Brain pericyte (primary cell): ENCODE measurements around the gene VPS9D1.

Experiments used
- DNase-seq: peaks from one replicate; pipeline ENCODE4 v3.0.0-alpha.2; 2012; ENCODE audit warnings: low read depth, low spot score

VPS9D1 gene

GRCh38 chr16:89732142-89732917 lies 11.6 kb upstream of the VPS9D1 start:
- DNase-seq = no peak

- no peak for DNase-seq
Observed at GRCh38 chr16:89730610-89731234, 10.0 kb upstream of the VPS9D1 start.

GRCh38 chr16:89729863-89730593 lies 9.3 kb upstream of the VPS9D1 start:
- DNase-seq = no peak

GRCh38 chr16:89729293-89729692 lies 8.6 kb upstream of the VPS9D1 start:
- no peak for DNase-seq

- DNase-seq = no peak
Observed at GRCh38 chr16:89727406-89728120, 6.9 kb upstream of the VPS9D1 start.

GRCh38 chr16:89723279-89724250 lies 2.9 kb upstream of the VPS9D1 start:
- DNase-seq = no peak

GRCh38 chr16:89722392-89723278 lies 1.9 kb upstream of the VPS9D1 start:
- DNase-seq = no peak

GRCh38 chr16:89721546-89722391 lies 1.1 kb upstream of the VPS9D1 start:
- no peak for DNase-seq

- DNase-seq = no peak
Observed at GRCh38 chr16:89720551-89720812, 216 bp downstream of the VPS9D1 start.

- DNase-seq = no peak
Observed at GRCh38 chr16:89717688-89718505, 2.8 kb downstream of the VPS9D1 start.

- DNase-seq = no peak
Observed at GRCh38 chr16:89716916-89717687, 3.6 kb downstream of the VPS9D1 start.

GRCh38 chr16:89716493-89716892 lies 4.2 kb downstream of the VPS9D1 start:
- DNase-seq = no peak

GRCh38 chr16:89712274-89712781 lies 8.4 kb downstream of the VPS9D1 start:
- DNase-seq = no peak

GRCh38 chr16:89711601-89712273 lies 9.0 kb downstream of the VPS9D1 start:
- no peak for DNase-seq

GRCh38 chr16:89710709-89711564 lies 9.8 kb downstream of the VPS9D1 start:
- DNase-seq = no peak
